ENCODE results near the gene NFYC.

DNA sequence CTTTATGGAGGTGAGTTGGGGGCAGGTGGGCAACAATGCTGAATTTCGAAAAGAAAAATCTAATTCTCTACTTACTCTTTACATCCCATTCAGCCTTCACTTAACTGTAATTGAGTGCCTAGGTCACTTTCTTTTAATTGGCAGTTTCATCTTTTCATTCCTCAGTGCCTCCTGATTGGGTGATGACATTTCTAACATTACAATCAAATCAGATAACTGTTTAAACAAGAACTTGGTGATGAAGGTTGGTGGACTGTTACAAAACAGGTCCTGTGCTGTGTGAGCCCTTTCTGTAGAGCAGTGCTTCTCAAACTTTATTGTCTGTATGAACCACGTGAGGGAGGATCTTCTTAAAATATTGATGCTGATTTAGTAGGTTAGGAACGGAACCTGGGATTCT, 51.9 kb downstream of the NFYC start:
- no peak for TF ChIP-seq GATA3 (IDR thresholded peaks at IDR 0.05; ENCODE audit: low read depth, low read length)
- no peak for TF ChIP-seq GATA2 (IDR thresholded peaks at IDR 0.05; ENCODE audit: low read depth, low read length)

Data from SH-SY5Y (cell line).